Stimulated activated CD8-positive, alpha-beta memory T cell treated with anti-CD3 and anti-CD28 coated beads, Interleukin-7, amount 100 ng/mL, for 24 hours (primary cell): ENCODE data around the gene ALDH2.
"Not testable (repeated sequence)": the region's sequence is repeated elsewhere in the genome, so short reads cannot be mapped to it uniquely, and the experiment has no call there.

ENCODE experiments used
- DNase-seq: peaks from one replicate; pipeline ENCODE4 v3.0.0-alpha.2; 2020; ENCODE audit warnings: low read depth

The ALDH2 gene

DNA sequence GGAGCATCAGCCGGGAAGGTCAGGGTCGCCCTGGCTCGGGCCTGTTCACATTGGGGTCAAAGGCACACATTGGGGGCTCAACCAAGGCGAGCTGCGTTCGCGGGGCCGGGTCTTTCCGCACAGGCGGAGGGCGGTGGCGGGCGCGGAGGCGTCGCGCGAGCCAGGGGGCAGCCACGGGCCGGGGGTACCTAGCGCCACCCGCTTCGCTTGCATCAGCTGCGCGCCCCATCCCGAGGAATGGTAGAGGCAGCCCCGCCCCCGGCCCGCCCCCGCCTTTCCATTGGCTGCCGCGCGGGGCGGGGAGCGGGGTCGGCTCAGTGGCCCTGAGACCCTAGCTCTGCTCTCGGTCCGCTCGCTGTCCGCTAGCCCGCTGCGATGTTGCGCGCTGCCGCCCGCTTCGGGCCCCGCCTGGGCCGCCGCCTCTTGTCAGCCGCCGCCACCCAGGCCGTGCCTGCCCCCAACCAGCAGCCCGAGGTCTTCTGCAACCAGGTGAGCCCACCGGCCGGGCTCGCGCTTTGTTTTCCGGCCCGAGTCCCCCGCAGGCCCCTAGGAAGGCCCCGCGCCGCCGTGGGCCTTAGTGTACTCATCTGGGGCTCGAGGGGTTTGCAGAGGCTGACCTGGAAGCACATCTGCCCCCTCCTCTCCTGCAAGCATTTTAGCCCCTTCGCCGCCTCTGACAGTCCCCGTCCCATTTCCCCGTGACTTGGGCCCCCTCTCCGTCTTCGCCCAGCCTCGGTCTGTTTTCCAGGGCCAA is at the start of gene ALDH2:
TSS of gene ALDH2 (plus strand) at position 326 of the 754 bp plus-strand sequence. CDS start at position 376, 50 bp downstream.
- DNase-seq, result no peak

DNA sequence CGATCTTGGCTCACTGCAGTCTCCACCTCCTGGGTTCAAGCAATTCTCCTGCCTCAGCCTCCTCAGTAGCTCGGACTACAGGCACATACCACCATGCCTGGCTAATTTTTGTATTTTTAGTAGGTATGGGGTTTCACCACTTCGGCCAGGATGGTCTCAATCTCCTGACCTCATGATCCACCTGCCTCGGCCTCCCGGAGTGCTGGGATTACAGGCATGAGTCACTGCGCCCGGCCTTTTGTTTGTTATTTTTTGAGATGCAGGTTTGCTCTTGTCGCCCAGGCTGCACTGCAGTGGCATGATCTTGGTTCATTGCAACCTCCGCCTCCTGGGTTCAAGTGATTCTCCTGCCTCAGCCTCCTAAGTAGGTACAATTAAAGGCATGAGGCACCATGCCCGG is 47.4 kb upstream of the ALDH2 start:
- not testable (repeated sequence) for DNase-seq

DNA sequence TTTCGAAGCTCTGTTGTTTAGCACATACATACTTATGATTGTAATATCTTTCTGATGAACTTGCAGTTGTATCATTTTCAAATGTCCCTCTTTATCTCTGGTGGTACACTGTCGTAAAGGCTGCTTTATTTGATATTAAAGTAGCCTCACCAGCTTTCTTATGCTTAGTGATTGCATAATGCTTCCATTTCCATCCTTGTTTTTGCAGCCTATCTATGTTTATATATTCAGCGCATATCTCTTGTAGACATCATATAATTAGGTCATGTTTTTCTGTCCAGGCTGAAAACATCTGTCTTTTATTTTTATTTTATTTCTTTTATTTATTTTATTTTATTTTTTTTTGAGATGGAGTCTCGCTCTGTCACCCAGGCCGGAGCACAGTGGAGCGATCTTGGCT is 46.3 kb upstream of the ALDH2 start:
- DNase-seq, result no peak

DNA sequence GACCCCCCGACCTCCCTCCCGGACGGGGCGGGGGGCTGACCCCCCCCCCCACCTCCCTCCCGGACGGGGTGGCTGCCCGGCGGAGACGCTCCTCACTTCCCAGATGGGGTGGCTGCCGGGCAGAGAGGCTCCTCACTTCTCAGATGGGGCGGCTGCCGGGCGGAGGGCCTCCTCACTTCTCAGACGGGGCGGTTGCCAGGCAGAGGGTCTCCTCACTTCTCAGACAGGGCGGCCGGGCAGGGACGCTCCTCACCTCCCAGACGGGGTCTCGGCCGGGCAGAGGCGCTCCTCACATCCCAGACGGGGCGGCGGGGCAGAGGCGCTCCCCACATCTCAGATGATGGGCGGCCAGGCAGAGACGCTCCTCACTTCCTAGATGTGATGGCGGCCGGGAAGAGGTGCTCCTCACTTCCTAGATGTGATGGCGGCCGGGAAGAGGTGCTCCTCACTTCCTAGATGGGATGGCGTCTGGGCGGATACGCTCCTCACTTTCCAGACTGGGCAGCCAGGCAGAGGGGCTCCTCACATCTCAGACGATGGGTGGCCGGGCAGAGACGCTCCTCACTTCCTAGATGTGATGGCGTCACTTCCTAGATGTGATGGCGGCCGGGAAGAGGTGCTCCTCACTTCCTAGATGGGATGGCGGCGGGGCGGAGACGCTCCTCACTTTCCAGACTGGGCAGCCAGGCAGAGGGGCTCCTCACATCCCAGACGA is 42.9 kb upstream of the ALDH2 start:
- DNase-seq, result not testable (repeated sequence)

DNA sequence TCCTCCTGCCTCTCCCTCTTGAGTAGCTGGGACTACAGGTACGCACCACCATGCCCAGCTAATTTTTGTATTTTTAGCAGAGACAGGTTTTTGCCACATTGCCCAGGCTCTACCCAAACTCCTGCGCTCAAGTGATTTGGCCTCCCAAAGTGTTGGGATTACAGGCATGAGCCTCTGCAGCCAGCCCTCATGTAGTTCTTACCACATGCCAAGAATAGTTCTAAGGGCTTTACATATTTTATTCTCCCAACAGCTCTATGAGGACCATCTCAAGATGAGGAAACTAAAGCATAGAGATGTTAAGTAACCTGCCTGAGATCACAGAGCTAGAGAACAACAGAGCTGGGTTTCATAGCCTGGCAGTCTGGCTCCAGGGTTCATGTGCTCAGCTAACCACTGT is 37.9 kb upstream of the ALDH2 start:
- no peak for DNase-seq

DNA sequence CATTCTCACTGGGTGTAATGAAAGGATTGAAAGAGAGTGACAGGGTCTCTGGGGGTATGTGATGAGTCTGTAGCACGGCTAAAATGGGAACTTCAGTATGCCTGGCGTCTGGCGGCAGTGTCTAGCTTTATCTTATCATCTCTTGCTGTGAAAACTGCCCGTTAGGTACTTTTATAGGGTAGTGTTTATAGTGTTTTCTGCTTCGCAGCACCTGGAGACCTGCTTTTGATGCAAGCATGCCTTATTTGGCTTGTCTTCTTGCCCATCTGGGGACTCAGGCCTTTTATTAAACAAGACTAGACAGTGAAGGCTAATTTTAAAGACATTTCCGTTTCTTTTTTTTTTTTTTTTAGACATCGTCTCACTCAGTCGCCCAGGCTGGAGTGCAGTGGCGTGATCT is 36.3 kb upstream of the ALDH2 start:
- no peak for DNase-seq

DNA sequence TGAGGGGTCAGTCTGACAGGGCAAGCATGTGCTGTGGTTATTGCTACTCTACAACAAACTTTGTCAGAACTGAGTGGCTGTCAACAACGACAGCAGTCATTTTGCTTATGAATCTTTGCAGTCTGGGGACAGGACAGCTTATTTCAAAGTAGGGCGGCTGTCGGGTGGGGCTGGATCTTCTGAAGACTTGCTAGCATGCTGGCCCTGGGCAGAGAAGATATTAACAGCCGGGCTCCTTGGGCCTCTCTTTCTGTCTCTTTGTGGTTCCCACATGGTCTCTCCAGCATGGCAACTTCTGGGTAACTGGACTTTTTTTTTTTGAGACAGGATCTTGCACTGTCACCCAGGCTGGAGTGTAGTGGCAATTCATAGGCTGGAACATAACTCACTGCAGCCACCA is 33.9 kb upstream of the ALDH2 start:
- no peak for DNase-seq

DNA sequence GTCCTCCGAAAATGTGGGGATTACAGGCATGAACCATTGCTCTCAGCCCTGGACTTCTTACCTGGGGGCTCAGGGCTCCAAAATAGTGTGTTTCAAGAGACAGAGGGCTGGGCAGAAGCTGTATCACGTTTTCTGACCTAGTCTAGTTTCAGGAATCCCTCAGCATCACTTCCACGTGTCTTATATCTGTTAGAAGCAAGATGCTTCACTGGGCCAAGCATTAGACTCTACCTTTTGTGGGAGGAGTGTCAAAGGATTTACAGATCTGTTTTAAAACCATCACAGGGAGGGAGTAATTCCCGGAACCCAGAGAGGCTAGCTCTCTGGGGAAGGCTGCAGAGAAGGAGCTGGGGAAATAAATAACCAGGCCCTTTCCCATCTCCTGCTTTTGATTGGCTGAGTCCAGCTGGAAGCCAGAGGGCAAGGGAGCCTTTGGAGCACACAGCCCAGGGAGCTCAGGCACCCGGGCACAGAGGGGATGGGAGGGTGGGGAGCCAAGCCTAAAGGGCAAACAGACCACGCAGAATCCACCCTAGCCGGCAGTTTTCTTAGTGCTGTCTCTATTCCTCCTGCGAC is 33.3 kb upstream of the ALDH2 start:
- no peak for DNase-seq

DNA sequence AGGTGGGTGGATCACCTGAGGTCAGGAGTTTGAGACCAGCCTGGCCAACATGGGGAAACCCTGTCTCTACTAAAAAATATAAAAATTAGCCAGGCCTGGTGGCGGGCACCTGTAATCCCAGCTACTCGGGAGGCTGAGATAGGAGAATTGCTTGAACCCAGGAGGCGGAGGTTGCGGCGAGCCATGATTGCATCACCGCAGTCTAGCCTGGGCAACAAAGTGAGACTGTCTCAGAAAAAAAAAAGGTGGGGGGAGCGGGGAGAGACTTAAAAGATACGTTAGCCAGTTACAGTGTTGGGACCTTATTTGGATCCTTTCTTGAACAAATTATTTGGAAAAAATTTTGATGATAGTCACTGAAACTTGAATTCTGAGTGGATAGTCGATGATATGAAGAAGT is 27.2 kb upstream of the ALDH2 start:
- not testable (repeated sequence) for DNase-seq

DNA sequence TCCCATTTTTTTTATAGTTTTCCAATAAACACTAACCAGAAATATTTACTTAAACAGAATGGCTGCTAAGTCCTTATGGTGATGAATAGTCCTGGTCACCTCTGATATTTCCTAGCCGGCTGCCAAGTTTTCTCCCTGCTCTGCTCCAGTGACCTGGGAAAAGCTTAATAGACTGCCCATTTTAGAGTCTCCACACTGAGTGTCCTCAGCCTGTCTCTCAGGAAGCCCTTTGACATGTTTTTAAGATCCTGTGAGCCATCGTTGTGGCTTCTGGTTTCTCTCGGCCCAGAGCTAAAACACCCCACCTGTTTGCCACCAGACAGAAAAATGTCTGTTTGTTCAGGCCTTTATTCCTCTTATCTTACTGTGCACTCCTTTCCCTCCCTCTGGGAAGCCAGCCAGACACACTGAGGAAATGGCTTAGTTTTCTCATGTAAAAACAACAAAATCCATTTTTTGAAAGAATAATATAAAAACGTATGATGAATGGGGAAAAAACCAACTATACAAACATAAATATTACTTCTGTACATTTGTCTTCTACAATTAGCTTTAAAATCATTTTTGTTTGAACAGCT is 25.4 kb upstream of the ALDH2 start:
- no peak for DNase-seq

DNA sequence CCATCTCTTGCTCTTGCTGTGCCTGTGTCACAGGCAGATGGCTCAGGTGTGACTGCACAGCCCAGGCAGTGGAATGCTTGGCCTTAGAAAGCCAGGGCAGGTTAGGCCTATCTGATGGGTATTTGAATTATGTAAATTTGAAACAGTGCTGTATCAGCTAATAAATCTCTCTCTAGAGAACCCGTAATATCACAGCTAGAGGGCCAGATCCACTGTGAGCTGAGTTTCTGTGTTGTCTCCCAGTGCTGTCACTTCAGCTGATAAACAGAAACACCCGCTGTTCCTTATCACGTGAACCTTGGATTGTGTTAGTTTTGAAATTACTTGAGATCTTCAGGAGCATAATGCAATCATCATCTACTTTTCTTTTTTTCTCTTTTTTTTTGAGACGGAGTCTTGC is 21.5 kb upstream of the ALDH2 start:
- no peak for DNase-seq

DNA sequence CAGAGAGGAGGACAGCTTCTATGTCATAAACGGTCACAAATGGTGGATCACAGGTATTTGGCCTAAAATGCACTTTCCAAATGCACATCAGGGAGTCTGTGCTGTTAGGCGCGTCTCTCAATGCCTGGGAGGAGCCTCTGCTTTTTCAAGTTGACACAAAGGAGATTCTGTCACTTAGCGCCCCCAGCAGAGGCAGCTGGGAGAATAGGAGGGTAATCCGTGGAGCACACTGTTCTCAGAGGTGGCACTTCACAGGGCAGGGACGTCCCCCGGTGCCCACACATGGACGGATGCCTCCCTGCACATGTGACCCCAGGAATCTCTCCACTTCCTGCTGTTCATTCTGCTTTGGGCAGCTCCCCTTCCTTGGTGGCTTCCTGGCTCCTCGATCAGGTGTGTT is 19.4 kb upstream of the ALDH2 start:
- no peak for DNase-seq

DNA sequence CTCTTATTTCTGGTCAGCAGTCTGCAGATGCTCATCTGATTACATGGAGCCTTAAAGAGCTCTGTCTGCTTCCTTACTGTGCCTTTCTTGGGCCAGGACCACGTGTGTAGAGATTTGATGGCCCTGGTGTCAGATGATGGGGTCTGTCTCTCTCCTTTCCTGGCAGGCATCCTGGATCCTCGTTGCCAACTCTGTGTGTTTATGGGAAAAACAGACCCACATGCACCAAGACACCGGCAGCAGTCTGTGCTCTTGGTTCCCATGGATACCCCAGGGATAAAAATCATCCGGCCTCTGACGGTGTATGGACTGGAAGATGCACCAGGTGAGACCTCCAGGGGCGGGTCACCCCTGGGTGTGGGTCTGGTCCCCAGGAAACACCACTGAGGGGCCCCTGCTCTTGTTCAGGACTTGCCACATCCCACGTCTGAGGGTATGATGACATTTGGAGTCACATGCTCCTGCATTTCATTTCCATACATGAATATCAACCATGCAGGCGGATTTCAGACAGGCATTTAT is 18.5 kb upstream of the ALDH2 start:
- no peak for DNase-seq

DNA sequence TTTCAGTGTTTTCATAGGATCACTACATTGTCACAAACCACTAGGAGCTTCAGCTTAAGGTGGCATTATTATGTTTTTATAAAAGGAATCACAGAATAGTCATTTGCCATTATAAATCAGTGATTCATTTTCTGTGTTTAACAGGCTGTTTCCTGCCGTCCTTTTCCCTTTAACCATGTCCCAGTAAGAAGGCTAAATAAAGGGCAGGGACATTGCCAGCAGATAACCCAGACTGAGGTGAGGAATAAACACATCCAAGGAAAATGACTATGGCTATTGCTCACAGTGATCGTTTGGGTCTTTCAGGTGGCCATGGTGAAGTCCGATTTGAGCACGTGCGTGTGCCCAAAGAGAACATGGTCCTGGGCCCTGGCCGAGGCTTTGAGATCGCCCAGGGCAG is 17.9 kb upstream of the ALDH2 start:
- DNase-seq, result no peak

DNA sequence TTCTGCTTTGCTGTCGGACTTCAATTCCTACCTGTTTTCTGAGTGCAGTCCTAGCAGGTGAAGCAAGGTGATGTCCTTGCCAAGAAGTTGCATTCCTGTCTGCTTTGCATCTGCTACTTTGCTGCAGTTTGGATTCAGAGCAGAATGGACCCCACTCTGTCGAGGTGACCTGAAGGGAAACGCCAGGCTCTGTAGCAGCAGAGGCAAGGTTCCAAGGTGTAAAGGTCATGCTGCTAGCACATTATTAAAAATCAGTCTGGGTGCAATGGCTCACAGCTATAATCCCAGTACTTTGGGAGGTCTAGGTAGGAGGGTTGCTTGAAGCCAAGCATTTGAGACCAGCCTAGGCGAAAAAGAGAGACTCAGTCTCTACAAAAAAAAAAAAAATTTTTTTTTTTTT is 17.3 kb upstream of the ALDH2 start:
- no peak for DNase-seq

DNA sequence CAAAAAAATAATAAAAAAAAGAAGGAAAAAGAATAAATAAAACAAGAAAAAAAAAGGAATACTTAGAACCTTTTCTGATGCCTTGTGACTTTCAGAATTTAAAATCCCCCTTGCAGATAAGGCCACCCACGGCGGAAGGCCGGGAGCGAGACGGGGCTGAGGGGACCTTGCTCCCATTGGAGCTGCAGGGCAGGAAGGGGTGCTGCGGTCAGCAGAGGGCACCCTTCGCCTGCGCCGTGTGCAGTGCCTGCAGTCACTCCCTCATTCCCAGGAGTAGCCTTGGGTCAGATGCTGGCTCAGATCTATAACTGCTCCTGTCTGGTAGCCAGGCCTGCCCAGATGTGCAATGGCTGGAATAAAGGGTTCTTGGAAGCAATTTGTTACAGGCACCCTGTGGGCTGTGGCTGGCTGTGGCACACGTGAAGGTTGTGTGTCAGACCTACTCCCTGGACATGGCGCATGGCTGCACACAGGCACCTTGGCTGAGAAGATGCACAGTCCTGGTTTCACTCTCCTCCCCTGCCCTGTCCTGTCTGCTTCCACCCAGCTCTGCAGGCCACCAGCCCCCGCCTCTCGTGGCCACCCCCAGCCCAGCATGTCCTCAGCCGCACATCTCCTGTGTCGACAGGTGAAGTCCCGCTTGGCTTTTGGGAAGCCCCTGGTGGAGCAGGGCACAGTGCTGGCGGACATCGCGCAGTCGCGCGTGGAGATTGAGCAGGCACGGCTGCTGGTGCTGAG is 13.4 kb upstream of the ALDH2 start:
- DNase-seq, result no peak

DNA sequence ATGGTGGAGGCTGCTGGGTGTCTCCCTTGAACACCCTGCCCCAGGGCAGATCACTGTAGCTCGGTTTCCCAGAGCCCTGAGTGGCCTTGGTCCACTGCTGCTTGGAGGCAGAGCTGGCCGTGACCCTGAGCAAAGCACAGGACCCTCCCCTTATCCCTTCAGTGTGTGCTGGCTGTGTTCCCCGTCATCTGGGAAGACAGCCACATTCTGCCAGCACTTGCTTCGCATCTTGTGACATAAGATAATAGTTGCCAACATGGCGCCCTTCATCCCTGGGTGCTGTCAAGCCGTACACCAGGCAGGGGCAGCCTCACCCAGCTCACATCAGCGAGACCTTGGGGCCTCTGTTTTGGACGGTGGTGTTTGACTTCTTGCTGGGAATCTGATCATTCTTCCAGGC is 12.1 kb upstream of the ALDH2 start:
- DNase-seq, result no peak

DNA sequence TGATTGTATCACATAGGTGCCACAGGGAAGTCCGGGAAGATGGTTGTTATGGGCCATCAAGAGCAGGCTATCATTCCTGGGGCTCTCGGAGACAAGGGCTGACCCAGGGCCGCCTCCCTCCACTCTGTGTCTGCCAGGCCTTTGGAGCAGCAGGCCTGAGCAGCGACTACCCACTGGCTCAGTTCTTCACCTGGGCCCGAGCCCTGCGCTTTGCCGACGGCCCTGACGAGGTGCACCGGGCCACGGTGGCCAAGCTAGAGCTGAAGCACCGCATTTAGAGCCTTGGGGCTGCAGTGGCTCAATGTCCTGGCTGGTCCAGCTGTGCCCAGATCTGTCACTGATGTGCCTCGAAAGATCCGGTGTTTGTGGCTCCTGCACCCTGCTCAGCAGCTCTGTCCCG is 10.5 kb upstream of the ALDH2 start:
- no peak for DNase-seq

DNA sequence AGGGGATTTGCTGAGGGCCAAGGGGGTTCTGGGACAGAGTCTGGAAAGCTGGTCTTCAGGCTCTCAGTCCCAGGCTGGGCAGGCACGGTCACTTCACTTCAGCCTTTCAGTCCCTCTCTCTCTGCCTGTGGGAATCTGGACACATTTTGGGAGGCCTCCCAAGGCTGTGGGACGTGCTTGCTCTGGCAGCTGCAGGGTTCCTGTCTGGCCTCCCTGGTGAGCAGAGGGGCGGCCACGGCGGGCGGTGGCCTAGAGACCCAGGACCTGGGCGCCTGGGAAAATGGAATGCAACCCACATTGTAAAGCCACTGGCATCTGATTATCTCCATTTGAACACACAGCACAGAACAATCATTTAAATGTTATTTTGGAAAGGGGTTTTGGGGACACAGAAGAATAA is 10.1 kb upstream of the ALDH2 start:
- DNase-seq, result no peak

DNA sequence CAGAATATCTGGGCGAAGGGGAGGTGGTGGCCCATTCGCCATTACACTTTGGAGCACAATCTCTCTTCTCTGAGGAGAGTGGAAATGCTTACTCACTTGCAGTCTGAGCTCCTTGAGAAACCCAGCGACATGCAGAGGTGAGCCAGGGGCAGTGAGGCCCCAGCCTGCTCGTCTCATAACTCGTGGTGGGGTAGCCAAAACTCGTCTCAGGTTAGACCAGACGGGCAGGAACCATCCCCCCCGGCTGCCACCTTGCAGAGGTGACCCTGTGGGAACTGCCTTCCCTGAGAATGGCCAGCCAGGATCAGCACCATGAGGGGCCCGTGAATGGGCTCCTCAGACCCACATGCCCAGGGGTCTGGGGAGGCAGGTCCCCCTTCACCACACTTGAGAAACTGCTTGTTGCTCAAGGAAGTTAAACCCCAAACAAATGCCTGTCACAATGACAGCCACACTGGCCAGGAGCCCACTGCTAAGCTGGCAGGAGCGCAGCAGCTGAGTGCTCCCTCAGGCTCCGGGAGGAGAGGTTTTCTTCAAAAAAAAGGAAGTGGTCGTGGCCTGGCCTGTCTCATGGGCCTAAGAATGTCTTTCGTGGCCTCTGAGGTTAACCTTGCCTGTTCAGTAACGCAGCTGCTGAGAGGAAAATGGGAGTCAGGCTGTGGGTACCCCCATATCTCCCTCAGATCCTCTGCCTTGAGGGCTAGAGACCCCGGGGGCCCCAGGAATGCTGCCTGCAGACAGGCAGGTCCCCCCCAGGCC is 9.2 kb upstream of the ALDH2 start:
- no peak for DNase-seq

DNA sequence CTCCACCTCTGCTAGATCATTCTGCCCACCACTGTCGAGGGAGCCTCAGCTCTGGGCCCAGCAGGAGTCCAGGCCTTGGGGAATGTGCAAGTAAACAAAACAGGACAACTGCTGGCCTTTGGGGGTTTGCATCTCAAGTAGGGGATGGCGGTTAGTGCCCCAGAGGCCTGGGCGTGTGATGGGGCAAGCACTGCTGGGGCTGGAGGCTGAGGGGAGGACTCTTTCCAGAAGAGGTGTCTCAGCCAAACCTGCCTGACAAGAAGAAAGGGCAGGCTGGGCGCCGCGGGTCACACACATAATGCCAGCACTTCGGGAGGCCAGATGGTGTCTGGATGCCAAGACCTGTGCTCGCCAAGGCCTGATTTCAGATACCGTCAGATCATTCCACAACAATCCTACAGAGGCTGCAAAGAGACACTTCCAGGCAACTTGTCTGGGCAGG is 8.6 kb upstream of the ALDH2 start:
- DNase-seq, result no peak
